Tongue (tissue), 2 donors: ENCODE data around the gene CCNF. TPM values are rescaled to one million over a fixed set of nuclear protein-coding genes. Genes with fewer than 3 reads are reported as not detected.
A peak's percentile ranks its signal among the peaks of the same experiment; 100 is the strongest.

ENCODE experiments used
- DNase-seq: peaks from one replicate; pipeline ENCODE4 v3.0.0-alpha.2; 2015
- total RNA-seq: library from RNA; depleted of rRNA; stranded (reverse); fragments of >200 nt; gene quantifications from one replicate; pipeline ENCODE4 v1.2.3, GENCODE V29; 2014

The CCNF gene
- total RNA-seq, 1 donor from 2014 or later: 9.3 TPM

- no peak for DNase-seq
Measured at GRCh38 chr16:2457267-2457666, 28.0 kb downstream of the CCNF start.

GRCh38 chr16:2457946-2458345 is 28.7 kb downstream of the CCNF start:
- DNase-seq: no peak

GRCh38 chr16:2458887-2459646 is 29.8 kb downstream of the CCNF start:
- no peak for DNase-seq

- peak; percentile 98 for DNase-seq
Measured at GRCh38 chr16:2459647-2460390, 30.6 kb downstream of the CCNF start, which contains the start of gene TEDC2. TSS of gene TEDC2 (plus strand) at chr16:2460109. CDS start at chr16:2460145, 36 bp downstream.

- no peak for DNase-seq
Measured at GRCh38 chr16:2460391-2460713, 31.1 kb downstream of the CCNF start.

GRCh38 chr16:2460916-2461315 is 31.7 kb downstream of the CCNF start:
- DNase-seq: no peak

- no peak for DNase-seq
Measured at GRCh38 chr16:2462031-2462866, 33.0 kb downstream of the CCNF start.

- DNase-seq: no peak
Measured at GRCh38 chr16:2464333-2464732, 35.1 kb downstream of the CCNF start.

- no peak for DNase-seq
Measured at GRCh38 chr16:2465653-2466415, 36.6 kb downstream of the CCNF start.

- DNase-seq: no peak
Measured at GRCh38 chr16:2466667-2467527, 37.6 kb downstream of the CCNF start.

- peak; percentile 93 for DNase-seq
Measured at GRCh38 chr16:2467528-2468232, 38.4 kb downstream of the CCNF start.

- peak; percentile 59 for DNase-seq
Measured at GRCh38 chr16:2468233-2468724, 39.0 kb downstream of the CCNF start.

GRCh38 chr16:2468725-2469398 is 39.6 kb downstream of the CCNF start:
- DNase-seq: peak; percentile 50

GRCh38 chr16:2469399-2470233 is 40.4 kb downstream of the CCNF start:
- DNase-seq: no peak

GRCh38 chr16:2470234-2470601 is 41.0 kb downstream of the CCNF start:
- no peak for DNase-seq

- DNase-seq: peak; percentile 81
Measured at GRCh38 chr16:2470603-2471015, 41.4 kb downstream of the CCNF start.

- DNase-seq: peak; percentile 85
Measured at GRCh38 chr16:2471016-2471652, 41.9 kb downstream of the CCNF start, which contains the start of gene NTN3. TSS of gene NTN3 (plus strand) at chr16:2471297. CDS start at chr16:2471702, 405 bp downstream.
